ENCODE results near the gene NRXN3. TPM values are rescaled to one million over a fixed set of nuclear protein-coding genes. Genes with fewer than 3 reads are reported as not detected.

NRXN3 gene
- total RNA-seq, 2 experiments from 2014 or later, result not detected

GRCh38 chr14:79542121-79542520 lies 1371.9 kb downstream of the NRXN3 start:
- ChIA-PET CTCF (no interaction called here), POLR2A (no interaction called here)
- H3K27me3 Mint-ChIP-seq, result no peaks in the 10 kb centered on the region
- no peaks in the 10 kb centered on the region for H3K36me3 Mint-ChIP-seq (ENCODE audit: low read depth)
- H3K27ac Mint-ChIP-seq, result no peak overlapping the region
- no peak for DNase-seq
- H3K9me3 Mint-ChIP-seq, result peaks cover 4% of the 10 kb centered on the region
- no peaks in the 10 kb centered on the region for H3K4me1 Mint-ChIP-seq
- no peak overlapping the region for H3K4me3 Mint-ChIP-seq

- H3K36me3 Mint-ChIP-seq (ENCODE audit: low read depth), result no peaks in the 10 kb centered on the region
- ChIA-PET POLR2A (no interaction called here), CTCF (no interaction called here)
- H3K27me3 Mint-ChIP-seq, result no peaks in the 10 kb centered on the region
- H3K4me3 Mint-ChIP-seq, result no peak overlapping the region
- no peak for DNase-seq
- no peaks in the 10 kb centered on the region for H3K4me1 Mint-ChIP-seq
- no peak overlapping the region for H3K27ac Mint-ChIP-seq
- H3K9me3 Mint-ChIP-seq, result peaks cover 4% of the 10 kb centered on the region
Measured at GRCh38 chr14:79543348-79543747, 1373.2 kb downstream of the NRXN3 start.

GRCh38 chr14:79543967-79544697 lies 1374.0 kb downstream of the NRXN3 start:
- POLR2A ChIA-PET, result no interaction called here
- Mint-ChIP-seq H3K27me3 (no peaks in the 10 kb centered on the region), H3K27ac (no peak overlapping the region), H3K9me3 (peaks cover 5% of the 10 kb centered on the region), H3K4me1 (no peaks in the 10 kb centered on the region), H3K36me3 (ENCODE audit: low read depth) (no peaks in the 10 kb centered on the region), H3K4me3 (no peak overlapping the region)
- CTCF ChIA-PET, result no interaction called here
- DNase-seq, result no peak

GRCh38 chr14:79544698-79545070 lies 1374.5 kb downstream of the NRXN3 start:
- H3K4me3 Mint-ChIP-seq, result no peak overlapping the region
- no peak overlapping the region for H3K27ac Mint-ChIP-seq
- H3K36me3 Mint-ChIP-seq (ENCODE audit: low read depth), result no peaks in the 10 kb centered on the region
- no peaks in the 10 kb centered on the region for H3K4me1 Mint-ChIP-seq
- no peak for DNase-seq
- H3K27me3 Mint-ChIP-seq, result no peaks in the 10 kb centered on the region
- ChIA-PET POLR2A (no interaction called here), CTCF (interaction anchor here (0.6 kb wide), 1 partner anchor 347 kb away, joined by 3 read pairs; no protein-coding TSS in a partner anchor)
- H3K9me3 Mint-ChIP-seq, result peaks cover 5% of the 10 kb centered on the region

DNA sequence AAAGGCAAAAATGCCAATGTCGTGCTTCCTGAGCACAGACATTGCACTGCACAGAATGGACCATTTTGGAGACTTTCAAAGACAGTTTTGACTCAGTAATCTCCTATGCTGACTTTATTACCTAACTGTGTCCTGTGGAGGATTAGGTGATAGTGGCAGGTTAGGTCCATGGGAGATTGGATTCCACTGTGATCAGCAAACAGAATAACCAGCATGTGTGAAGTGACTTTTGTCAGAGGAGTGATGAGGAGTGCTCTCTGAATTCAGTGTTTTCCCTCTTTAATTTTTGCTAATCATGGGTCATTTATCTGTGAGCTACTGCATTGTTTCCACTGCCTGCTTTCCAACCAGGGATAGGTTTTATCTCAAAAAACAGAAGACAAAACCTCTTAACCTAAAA lies 1378.7 kb downstream of the NRXN3 start:
- Mint-ChIP-seq H3K27me3 (no peaks in the 10 kb centered on the region), H3K9me3 (peaks cover 1% of the 10 kb centered on the region), H3K4me1 (no peaks in the 10 kb centered on the region), H3K36me3 (ENCODE audit: low read depth) (no peaks in the 10 kb centered on the region), H3K4me3 (no peak overlapping the region), H3K27ac (no peak overlapping the region)
- ChIA-PET POLR2A (no interaction called here), CTCF (no interaction called here)
- DNase-seq, result no peak

DNA sequence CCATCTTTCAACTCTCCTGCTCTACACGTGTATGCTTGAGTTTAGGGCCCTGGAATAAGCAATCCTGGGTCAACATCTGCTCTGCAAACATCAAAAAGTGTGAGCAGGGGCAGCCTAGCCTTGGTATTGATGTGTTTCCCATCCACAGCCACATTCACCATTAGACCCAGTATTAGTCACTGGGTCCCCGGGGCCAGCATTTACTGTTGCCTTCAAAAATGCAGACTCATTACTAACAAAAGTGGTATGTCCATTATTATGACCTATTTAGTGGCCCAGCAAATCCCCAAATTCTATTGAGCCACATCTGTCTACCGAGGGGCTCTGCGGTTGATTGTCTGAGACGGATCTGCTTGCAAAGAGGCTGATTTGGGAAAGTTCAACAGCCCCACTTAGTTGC lies 1379.3 kb downstream of the NRXN3 start:
- no peak for DNase-seq
- H3K27me3 Mint-ChIP-seq, result no peaks in the 10 kb centered on the region
- no peaks in the 10 kb centered on the region for H3K36me3 Mint-ChIP-seq (ENCODE audit: low read depth)
- POLR2A ChIA-PET, result no interaction called here
- no peak overlapping the region for H3K4me3 Mint-ChIP-seq
- CTCF ChIA-PET, result no interaction called here
- H3K4me1 Mint-ChIP-seq, result no peaks in the 10 kb centered on the region
- no peak overlapping the region for H3K27ac Mint-ChIP-seq
- peaks cover 1% of the 10 kb centered on the region for H3K9me3 Mint-ChIP-seq

- Mint-ChIP-seq H3K4me3 (no peak overlapping the region), H3K9me3 (peaks cover 4% of the 10 kb centered on the region), H3K4me1 (no peaks in the 10 kb centered on the region), H3K36me3 (ENCODE audit: low read depth) (no peaks in the 10 kb centered on the region), H3K27me3 (no peaks in the 10 kb centered on the region), H3K27ac (no peak overlapping the region)
- no peak for DNase-seq
- ChIA-PET POLR2A (no interaction called here), CTCF (no interaction called here)
Measured at GRCh38 chr14:79551523-79551922, 1381.3 kb downstream of the NRXN3 start.

DNA sequence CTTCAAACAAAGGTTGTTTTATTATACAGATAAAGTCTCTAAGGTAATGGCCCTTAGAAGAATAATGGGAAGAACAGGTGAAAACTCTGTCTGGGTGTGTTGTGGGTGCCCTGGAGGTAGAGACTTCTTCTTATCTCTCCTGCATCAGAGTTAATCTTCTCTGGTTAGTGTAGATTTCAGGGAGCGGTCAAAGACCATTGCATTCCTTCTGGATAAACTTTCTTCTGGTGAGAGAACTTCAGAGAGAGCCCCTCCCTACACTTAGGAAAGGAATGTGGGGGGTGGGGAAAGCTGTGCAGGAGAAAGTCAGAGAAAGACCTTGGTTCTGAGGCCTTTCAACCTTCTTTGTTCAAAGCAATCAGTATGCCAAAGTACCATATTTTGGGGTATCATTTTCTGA lies 1382.6 kb downstream of the NRXN3 start:
- ChIA-PET POLR2A (no interaction called here), CTCF (interaction anchor here (0.5 kb wide), 1 partner anchor 982 kb away, joined by 4 read pairs; no protein-coding TSS in a partner anchor)
- H3K9me3 Mint-ChIP-seq, result peaks cover 4% of the 10 kb centered on the region
- H3K27me3 Mint-ChIP-seq, result no peaks in the 10 kb centered on the region
- no peaks in the 10 kb centered on the region for H3K4me1 Mint-ChIP-seq
- no peak overlapping the region for H3K27ac Mint-ChIP-seq
- no peak for DNase-seq
- H3K36me3 Mint-ChIP-seq (ENCODE audit: low read depth), result no peaks in the 10 kb centered on the region
- no peak overlapping the region for H3K4me3 Mint-ChIP-seq

- ChIA-PET POLR2A (no interaction called here), CTCF (no interaction called here)
- Mint-ChIP-seq H3K4me3 (no peak overlapping the region), H3K27me3 (no peaks in the 10 kb centered on the region), H3K4me1 (no peaks in the 10 kb centered on the region), H3K36me3 (ENCODE audit: low read depth) (no peaks in the 10 kb centered on the region), H3K27ac (no peak overlapping the region), H3K9me3 (peaks cover 3% of the 10 kb centered on the region)
- no peak for DNase-seq
Measured at GRCh38 chr14:79554816-79555215, 1384.6 kb downstream of the NRXN3 start.

DNA sequence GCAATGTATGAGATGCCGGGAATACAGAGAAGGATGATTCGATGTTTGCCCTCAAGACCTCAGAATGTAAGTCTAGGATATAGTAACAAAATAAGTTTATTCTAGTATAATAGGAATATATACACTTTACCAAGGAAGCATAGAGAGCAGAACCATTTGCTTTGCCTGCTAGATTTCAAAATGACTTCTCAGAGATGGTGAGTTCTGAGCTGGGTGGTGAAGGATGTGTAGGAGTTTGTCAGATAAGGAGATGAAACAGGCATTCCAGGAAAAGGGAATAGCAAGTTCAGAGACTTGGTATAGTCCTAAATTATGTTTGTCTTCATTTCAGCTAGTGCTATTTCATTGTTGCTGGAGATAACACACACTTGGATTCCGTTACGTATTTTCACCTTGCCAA lies 1385.3 kb downstream of the NRXN3 start:
- Mint-ChIP-seq H3K4me1 (no peaks in the 10 kb centered on the region), H3K27me3 (no peaks in the 10 kb centered on the region), H3K36me3 (ENCODE audit: low read depth) (no peaks in the 10 kb centered on the region), H3K4me3 (no peak overlapping the region), H3K9me3 (peaks cover 3% of the 10 kb centered on the region), H3K27ac (no peak overlapping the region)
- ChIA-PET CTCF (no interaction called here), POLR2A (no interaction called here)
- no peak for DNase-seq

GRCh38 chr14:79557309-79557708 lies 1387.1 kb downstream of the NRXN3 start:
- Mint-ChIP-seq H3K4me3 (no peak overlapping the region), H3K4me1 (no peaks in the 10 kb centered on the region), H3K27ac (no peak overlapping the region), H3K27me3 (no peaks in the 10 kb centered on the region), H3K36me3 (ENCODE audit: low read depth) (no peaks in the 10 kb centered on the region), H3K9me3 (peaks cover 10% of the 10 kb centered on the region)
- ChIA-PET POLR2A (no interaction called here), CTCF (no interaction called here)
- no peak for DNase-seq

DNA sequence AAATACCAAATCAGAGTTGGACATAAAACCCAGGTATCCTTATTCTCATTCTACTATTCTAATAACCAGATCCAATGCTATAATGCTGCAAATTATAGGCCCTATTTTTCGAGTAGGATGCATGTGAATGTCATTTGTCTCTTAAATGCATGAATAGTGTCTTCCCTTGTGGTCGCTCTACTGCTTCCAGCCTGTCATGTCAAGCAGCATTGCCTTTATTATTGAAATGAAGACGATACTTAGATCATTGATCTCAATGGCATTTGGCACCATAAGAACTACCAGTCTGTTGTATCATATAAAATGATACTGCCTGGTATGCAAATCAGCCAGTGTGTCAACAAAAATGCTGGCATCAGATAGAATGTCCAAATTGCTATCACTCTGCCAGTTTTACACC lies 1392.0 kb downstream of the NRXN3 start:
- Mint-ChIP-seq H3K27ac (no peak overlapping the region), H3K4me1 (no peaks in the 10 kb centered on the region), H3K27me3 (no peaks in the 10 kb centered on the region), H3K4me3 (no peak overlapping the region), H3K36me3 (ENCODE audit: low read depth) (no peaks in the 10 kb centered on the region), H3K9me3 (peaks cover 6% of the 10 kb centered on the region)
- ChIA-PET CTCF (no interaction called here), POLR2A (no interaction called here)
- no peak for DNase-seq

DNA sequence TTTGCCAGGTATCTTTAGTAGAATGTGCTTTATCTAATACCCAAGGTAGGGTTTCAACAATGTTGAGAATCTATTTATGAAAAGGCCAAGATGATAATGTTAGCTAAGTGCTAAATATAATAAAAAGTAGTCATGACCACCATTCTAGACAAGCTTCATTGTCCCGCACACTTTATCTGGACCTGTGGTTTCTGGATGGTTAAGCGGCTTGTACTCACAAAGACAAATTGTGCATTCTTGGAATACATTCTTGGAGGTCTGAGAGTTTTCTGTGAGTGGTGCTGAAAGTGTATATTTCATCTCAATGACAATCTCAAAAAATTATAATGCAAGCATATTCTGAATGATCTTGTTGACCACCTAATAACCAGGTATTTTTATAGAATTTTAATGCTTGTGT lies 1394.2 kb downstream of the NRXN3 start:
- POLR2A ChIA-PET, result no interaction called here
- peaks cover 6% of the 10 kb centered on the region for H3K9me3 Mint-ChIP-seq
- DNase-seq, result no peak
- no peaks in the 10 kb centered on the region for H3K4me1 Mint-ChIP-seq
- H3K27ac Mint-ChIP-seq, result no peak overlapping the region
- CTCF ChIA-PET, result no interaction called here
- no peak overlapping the region for H3K4me3 Mint-ChIP-seq
- H3K27me3 Mint-ChIP-seq, result no peaks in the 10 kb centered on the region
- no peaks in the 10 kb centered on the region for H3K36me3 Mint-ChIP-seq (ENCODE audit: low read depth)

GRCh38 chr14:79567306-79567705 lies 1397.1 kb downstream of the NRXN3 start:
- CTCF ChIA-PET, result no interaction called here
- H3K9me3 Mint-ChIP-seq, result no peaks in the 10 kb centered on the region
- H3K4me3 Mint-ChIP-seq, result no peak overlapping the region

More at GRCh38 chr14:79567306-79567705, 1397.1 kb downstream of the NRXN3 start:
- H3K27me3 Mint-ChIP-seq, result no peaks in the 10 kb centered on the region
- H3K27ac Mint-ChIP-seq, result no peak overlapping the region
- H3K4me1 Mint-ChIP-seq, result no peaks in the 10 kb centered on the region
- POLR2A ChIA-PET, result no interaction called here
- DNase-seq, result no peak
- no peaks in the 10 kb centered on the region for H3K36me3 Mint-ChIP-seq (ENCODE audit: low read depth)
